ENCODE results near the gene GPC5.

- TF ChIP-seq, protein P1, sequence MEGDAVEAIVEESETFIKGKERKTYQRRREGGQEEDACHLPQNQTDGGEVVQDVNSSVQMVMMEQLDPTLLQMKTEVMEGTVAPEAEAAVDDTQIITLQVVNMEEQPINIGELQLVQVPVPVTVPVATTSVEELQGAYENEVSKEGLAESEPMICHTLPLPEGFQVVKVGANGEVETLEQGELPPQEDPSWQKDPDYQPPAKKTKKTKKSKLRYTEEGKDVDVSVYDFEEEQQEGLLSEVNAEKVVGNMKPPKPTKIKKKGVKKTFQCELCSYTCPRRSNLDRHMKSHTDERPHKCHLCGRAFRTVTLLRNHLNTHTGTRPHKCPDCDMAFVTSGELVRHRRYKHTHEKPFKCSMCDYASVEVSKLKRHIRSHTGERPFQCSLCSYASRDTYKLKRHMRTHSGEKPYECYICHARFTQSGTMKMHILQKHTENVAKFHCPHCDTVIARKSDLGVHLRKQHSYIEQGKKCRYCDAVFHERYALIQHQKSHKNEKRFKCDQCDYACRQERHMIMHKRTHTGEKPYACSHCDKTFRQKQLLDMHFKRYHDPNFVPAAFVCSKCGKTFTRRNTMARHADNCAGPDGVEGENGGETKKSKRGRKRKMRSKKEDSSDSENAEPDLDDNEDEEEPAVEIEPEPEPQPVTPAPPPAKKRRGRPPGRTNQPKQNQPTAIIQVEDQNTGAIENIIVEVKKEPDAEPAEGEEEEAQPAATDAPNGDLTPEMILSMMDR (IDR thresholded peaks at IDR 0.05; ENCODE audit: low read depth, low read length, missing input control) = no peak
- TF ChIP-seq TAF1 (conservative IDR thresholded peaks at IDR 0.05) (no peak), RAD21 (IDR thresholded peaks at IDR 0.05) (no peak), YY1 (IDR thresholded peaks at IDR 0.05) (no peak)
Observed at GRCh38 chr13:91747186-91747585, 348.8 kb downstream of the GPC5 start.
